Measurements from ENCODE around the gene CCDC192. TPM values are rescaled to one million over a fixed set of nuclear protein-coding genes. Genes with fewer than 3 reads are reported as not detected.

The CCDC192 gene
- total RNA-seq, 1 experiment from 2014 or later, result 0.52 TPM

- CTCF ChIA-PET, result no interaction called here
- ATAC-seq, result no peak
- Mint-ChIP-seq H3K27me3 (ENCODE audit: low read depth) (no peaks in the 10 kb centered on the region), H3K36me3 (no peaks in the 10 kb centered on the region), H3K27ac (no peak overlapping the region), H3K4me3 (no peak overlapping the region), H3K4me1 (peaks cover 11% of the 10 kb centered on the region), H3K9me3 (no peaks in the 10 kb centered on the region)
- DNase-seq (ENCODE audit: low spot score), result no peak
- POLR2A ChIA-PET, result no interaction called here
- no peak for TF ChIP-seq GABPB1 (CRISPR knock-in tag; IDR thresholded peaks at IDR 0.05)
- TF ChIP-seq PRDM15 (CRISPR knock-in tag; IDR thresholded peaks at IDR 0.05), result no peak
- no peak for TF ChIP-seq FOXP1 (CRISPR knock-in tag; IDR thresholded peaks at IDR 0.05; ENCODE audit: borderline replicate concordance)
- no peak for TF ChIP-seq NFE2L1 (CRISPR knock-in tag; IDR thresholded peaks at IDR 0.05)
- no peak for TF ChIP-seq ELF4 (CRISPR knock-in tag; IDR thresholded peaks at IDR 0.05; ENCODE audit: low read depth)
- TF ChIP-seq SOX15 (CRISPR knock-in tag; IDR thresholded peaks at IDR 0.05), result no peak
- TF ChIP-seq ATF2 (CRISPR knock-in tag; IDR thresholded peaks at IDR 0.05; ENCODE audit: borderline replicate concordance, low read depth), result no peak
- TF ChIP-seq USF1 (CRISPR knock-in tag; IDR thresholded peaks at IDR 0.05), result no peak
Measured at GRCh38 chr5:127827451-127827850, 124.3 kb downstream of the CCDC192 start.

- Mint-ChIP-seq H3K4me3 (no peak overlapping the region), H3K9me3 (no peaks in the 10 kb centered on the region), H3K4me1 (no peaks in the 10 kb centered on the region), H3K27ac (no peak overlapping the region), H3K36me3 (no peaks in the 10 kb centered on the region), H3K27me3 (ENCODE audit: low read depth) (no peaks in the 10 kb centered on the region)
- ChIA-PET CTCF (no interaction called here), POLR2A (interaction anchor here (0.9 kb wide), 1 partner anchor 9 kb away, joined by 3 read pairs; no protein-coding TSS in a partner anchor)
- DNase-seq (ENCODE audit: low spot score) (no peak), ATAC-seq (no peak)
- no peak for TF ChIP-seq IRF1 (CRISPR knock-in tag; IDR thresholded peaks at IDR 0.05)
Measured at GRCh38 chr5:127830157-127830556, 127.0 kb downstream of the CCDC192 start.

- DNase-seq (ENCODE audit: low spot score), result no peak
- no peak for TF ChIP-seq E2F1 (CRISPR knock-in tag; IDR thresholded peaks at IDR 0.05)
- TF ChIP-seq NR3C1 (CRISPR knock-in tag; conservative IDR thresholded peaks at IDR 0.05; ENCODE audit: low read depth), result no peak
- TF ChIP-seq STAT6 (CRISPR knock-in tag; conservative IDR thresholded peaks at IDR 0.05; ENCODE audit: low read depth), result no peak
- no peak for TF ChIP-seq TCF7 (CRISPR knock-in tag; IDR thresholded peaks at IDR 0.05; ENCODE audit: low read depth)
- no peak for TF ChIP-seq ELF4 (CRISPR knock-in tag; IDR thresholded peaks at IDR 0.05; ENCODE audit: low read depth)
- no peak for TF ChIP-seq SOX15 (CRISPR knock-in tag; IDR thresholded peaks at IDR 0.05)
- Mint-ChIP-seq H3K4me1 (no peaks in the 10 kb centered on the region), H3K36me3 (peaks cover 6% of the 10 kb centered on the region; the same call in 1 of the 2 replicates), H3K4me3 (no peak overlapping the region), H3K27me3 (ENCODE audit: low read depth) (no peaks in the 10 kb centered on the region), H3K27ac (no peak overlapping the region), H3K9me3 (peaks cover 8% of the 10 kb centered on the region)
- no peak for ATAC-seq
- CTCF ChIA-PET, result no interaction called here
- POLR2A ChIA-PET, result interaction anchor here (0.9 kb wide), 1 partner anchor 10 kb away, joined by 3 read pairs; no protein-coding TSS in a partner anchor
Measured at GRCh38 chr5:127830829-127831598, 127.8 kb downstream of the CCDC192 start.

All from WTC11 (cell line).